Measurements from ENCODE around the gene CAPSL. TPM values are rescaled to one million over a fixed set of nuclear protein-coding genes. Genes with fewer than 3 reads are reported as not detected.

The CAPSL gene
- total RNA-seq, 4 donors from 2014 or later, result not detected

GRCh38 chr5:35904443-35905132 lies 33.8 kb downstream of the CAPSL start:
- Histone ChIP-seq H3K4me1 (no peaks in the 10 kb centered on the region), H3K27ac (no peak overlapping the region), H3K9me3 (no peaks in the 10 kb centered on the region), H3K27me3 (no peaks in the 10 kb centered on the region), H3K4me3 (no peak overlapping the region), H3K36me3 (no peaks in the 10 kb centered on the region)
- TF ChIP-seq POLR2A (IDR thresholded peaks at IDR 0.05), result no peak
- no peak for TF ChIP-seq CTCF (IDR thresholded peaks at IDR 0.05)
- DNase-seq, result no peak

- no peak for TF ChIP-seq POLR2A (IDR thresholded peaks at IDR 0.05)
- no peak for TF ChIP-seq CTCF (IDR thresholded peaks at IDR 0.05)
- no peaks in the 10 kb centered on the region for H3K4me1 ChIP-seq
- no peak for DNase-seq
- no peaks in the 10 kb centered on the region for H3K9me3 ChIP-seq
- no peaks in the 10 kb centered on the region for H3K27me3 ChIP-seq
- H3K27ac ChIP-seq, result no peak overlapping the region
- no peaks in the 10 kb centered on the region for H3K36me3 ChIP-seq
- no peak overlapping the region for H3K4me3 ChIP-seq
These were observed 34.7 kb downstream of the CAPSL start for GRCh38 chr5:35903631-35904203.

GRCh38 chr5:35902046-35902672 lies 36.3 kb downstream of the CAPSL start:
- no peaks in the 10 kb centered on the region for H3K27me3 ChIP-seq
- H3K4me3 ChIP-seq, result no peak overlapping the region
- no peaks in the 10 kb centered on the region for H3K4me1 ChIP-seq
- H3K36me3 ChIP-seq, result no peaks in the 10 kb centered on the region
- DNase-seq, result no peak
- no peaks in the 10 kb centered on the region for H3K9me3 ChIP-seq
- H3K27ac ChIP-seq, result no peak overlapping the region
- TF ChIP-seq CTCF (IDR thresholded peaks at IDR 0.05), result no peak
- no peak for TF ChIP-seq POLR2A (IDR thresholded peaks at IDR 0.05)

GRCh38 chr5:35900972-35901695 lies 37.3 kb downstream of the CAPSL start:
- Histone ChIP-seq H3K4me1 (no peaks in the 10 kb centered on the region), H3K27me3 (no peaks in the 10 kb centered on the region), H3K9me3 (no peaks in the 10 kb centered on the region), H3K4me3 (no peak overlapping the region), H3K27ac (no peak overlapping the region), H3K36me3 (no peaks in the 10 kb centered on the region)
- DNase-seq, result no peak
- TF ChIP-seq CTCF (IDR thresholded peaks at IDR 0.05) (no peak), POLR2A (IDR thresholded peaks at IDR 0.05) (no peak)

GRCh38 chr5:35899800-35900199 lies 38.6 kb downstream of the CAPSL start:
- no peaks in the 10 kb centered on the region for H3K36me3 ChIP-seq
- H3K27ac ChIP-seq, result peak overlapping the region in 1 of 4 donors; percentile 14
- H3K4me1 ChIP-seq, result no peaks in the 10 kb centered on the region
- H3K9me3 ChIP-seq, result no peaks in the 10 kb centered on the region
- no peak for TF ChIP-seq POLR2A (IDR thresholded peaks at IDR 0.05)
- TF ChIP-seq CTCF (IDR thresholded peaks at IDR 0.05), result no peak
- H3K27me3 ChIP-seq, result no peaks in the 10 kb centered on the region
- H3K4me3 ChIP-seq, result no peak overlapping the region
- peak in 1 of 3 donors; percentile 58 for DNase-seq
